HepG2 (cell line): ENCODE data around the gene DCAKD. TPM values are rescaled to one million over a fixed set of nuclear protein-coding genes. Genes with fewer than 3 reads are reported as not detected.

ENCODE experiments used
- ARID3A ChIP-seq: IDR thresholded peaks from 2 replicates; pipeline ENCODE4 v1.6.1; 2012; ENCODE audit warnings: low read depth, low read length, improper control_type of control experiment
- ARID5B ChIP-seq: IDR thresholded peaks from 2 replicates; pipeline ENCODE4 v1.4.0; 2020; ENCODE audit warnings: mild to moderate bottlenecking, missing genetic modification reagents
- ATF6 ChIP-seq: sonication (generic); formaldehyde crosslinking; conservative IDR thresholded peaks from 2 replicates; pipeline ENCODE4 v1.4.0; 2020; ENCODE audit warnings: missing genetic modification reagents
- DR1 ChIP-seq: sonication (generic); formaldehyde crosslinking; IDR thresholded peaks from 2 replicates; pipeline ENCODE4 v1.8.0; 2021; ENCODE audit warnings: mild to moderate bottlenecking, missing genetic modification reagents, inconsistent platforms
- HOXD1 ChIP-seq: sonication (generic); formaldehyde crosslinking; IDR thresholded peaks from 2 replicates; pipeline ENCODE4 v1.5.0; 2020; ENCODE audit warnings: missing genetic modification reagents
- LBX2 ChIP-seq: sonication (generic); formaldehyde crosslinking; IDR thresholded peaks from 2 replicates; pipeline ENCODE4 v1.5.0; 2020; ENCODE audit warnings: missing genetic modification reagents, mild to moderate bottlenecking, borderline replicate concordance
- MAFF ChIP-seq: IDR thresholded peaks from 2 replicates; pipeline ENCODE4 v1.6.1; 2011; ENCODE audit warnings: low read depth, low read length, improper control_type of control experiment
- NAIF1 ChIP-seq: sonication (generic); formaldehyde crosslinking; IDR thresholded peaks from 2 replicates; pipeline ENCODE4 v1.5.0; 2020; ENCODE audit warnings: mild to moderate bottlenecking, missing genetic modification reagents, borderline replicate concordance
- NCOA2 ChIP-seq: sonication (generic); formaldehyde crosslinking; IDR thresholded peaks from 2 replicates; pipeline ENCODE4 v1.8.0; 2022; ENCODE audit warnings: inconsistent platforms
- POGZ ChIP-seq: sonication (generic); formaldehyde crosslinking; IDR thresholded peaks from 2 replicates; pipeline ENCODE4 v1.4.0; 2020; ENCODE audit warnings: mild to moderate bottlenecking, missing genetic modification reagents
- RNF2 ChIP-seq: fragments of 450-650 bp; conservative IDR thresholded peaks from 2 replicates; pipeline ENCODE4 v1.6.1; 2016; ENCODE audit warnings: low read depth
- RXRB ChIP-seq: IDR thresholded peaks from 2 replicates; pipeline ENCODE4 v1.6.1; 2016; ENCODE audit warnings: borderline replicate concordance, missing genetic modification reagents, missing compliant biosample characterization
- SALL1 ChIP-seq: sonication (generic); formaldehyde crosslinking; IDR thresholded peaks from 2 replicates; pipeline ENCODE4 v1.8.0; 2022; ENCODE audit warnings: mild to moderate bottlenecking, missing genetic modification reagents
- YEATS2 ChIP-seq: sonication (generic); formaldehyde crosslinking; IDR thresholded peaks from 2 replicates; pipeline ENCODE4 v1.4.0; 2020; ENCODE audit warnings: missing genetic modification reagents, borderline replicate concordance
- ZBTB10 ChIP-seq: sonication (generic); formaldehyde crosslinking; IDR thresholded peaks from 2 replicates; pipeline ENCODE4 v1.4.0; 2020; ENCODE audit warnings: missing genetic modification reagents, borderline replicate concordance
- ZNF10 ChIP-seq: sonication (generic); formaldehyde crosslinking; IDR thresholded peaks from 2 replicates; pipeline ENCODE4 v1.4.0; 2020; ENCODE audit warnings: mild to moderate bottlenecking, low read depth, missing genetic modification reagents, borderline replicate concordance
- ZNF17 ChIP-seq: sonication (generic); formaldehyde crosslinking; IDR thresholded peaks from 2 replicates; pipeline ENCODE4 v1.5.0; 2020; ENCODE audit warnings: mild to moderate bottlenecking, missing genetic modification reagents
- ZNF256 ChIP-seq: sonication (generic); formaldehyde crosslinking; conservative IDR thresholded peaks from 2 replicates; pipeline ENCODE4 v1.4.0; 2020; ENCODE audit warnings: missing genetic modification reagents
- polyA plus RNA-seq, 8 experiments: library from polyadenylated mRNA; depleted of rRNA in 3 of 8; stranded (reverse) in 7 of 8; unstranded in 1 of 8; fragments of >200 nt; fragmentation: Illumina TruSeq in 4 of 8; extraction: Trizol in 4 of 8; gene quantifications; 2 replicates each; pipeline versions ENCODE4 v1.2.1 to v1.2.3, GENCODE V29; 2011 to 2016; ENCODE audit warnings: low read depth in 4 of 8, missing spikeins in 1 of 8, mixed read lengths in 1 of 8; ENCODE audit not compliant: insufficient read depth in 1 of 8
- total RNA-seq, 5 experiments: library from RNA; depleted of rRNA; stranded (reverse); fragments of >200 nt; fragmentation: Illumina TruSeq; extraction: Trizol; gene quantifications; 2 replicates each; pipeline ENCODE4 v1.2.3, GENCODE V29; 2016; ENCODE audit warnings: low read depth in 1 of 5

DCAKD gene
- total and polyA plus RNA-seq, 2 of the 13 experiments (the other 11 are each of a cell fraction or from before 2014, with no cell fraction given): 25.9 to 29.2 TPM

GRCh38 chr17:45060797-45061605 lies 9.6 kb upstream of the DCAKD start, which contains the start of gene NMT1 (continued):
- TF ChIP-seq ARID3A: peak; percentile 54
- peak; percentile 82 for TF ChIP-seq SALL1 (CRISPR knock-in tag)
- TF ChIP-seq RXRB: peak; percentile 62; the same call in 1 of the 2 replicates
- TF ChIP-seq ZNF256: peak; percentile 83
- peak; percentile 90 for TF ChIP-seq ATF6
- TF ChIP-seq MAFF: 0 out of 2 replicates have a peak, but pooled peaks have one; percentile 1
- no peak for TF ChIP-seq ZNF10 (CRISPR knock-in tag)
- TF ChIP-seq DR1 (CRISPR knock-in tag): peak; percentile 69
- peak; percentile 94 for TF ChIP-seq ZBTB10 (CRISPR knock-in tag)
- TF ChIP-seq NAIF1 (CRISPR knock-in tag): peak; percentile 79
- TF ChIP-seq ZNF17 (CRISPR knock-in tag): no peak
- peak; percentile 37; the same call in 1 of the 2 replicates for TF ChIP-seq POGZ (CRISPR knock-in tag)
- peak; percentile 71 for TF ChIP-seq HOXD1 (CRISPR knock-in tag)
- TF ChIP-seq RNF2: peak; percentile 63; the same call in 1 of the 2 replicates
- peak; percentile 28 for TF ChIP-seq ARID5B
- TF ChIP-seq NCOA2: peak; percentile 23
- peak; percentile 31; the same call in 1 of the 2 replicates for TF ChIP-seq LBX2 (CRISPR knock-in tag)
- peak; percentile 89 for TF ChIP-seq YEATS2 (CRISPR knock-in tag)
